Stimulated activated CD4-positive, alpha-beta T cell treated with anti-CD3 and anti-CD28 coated beads, TNF-alpha, amount 100 ng/mL, for 24 hours (primary cell): ENCODE data around the gene CD86.

Experiments used
- DNase-seq, 3 experiments: peaks; one replicate each; pipeline ENCODE4 v3.0.0-alpha.2; 2020; ENCODE audit warnings: low read depth in 3 of 3

The CD86 gene

GRCh38 chr3:122092460-122093165 is 37.5 kb downstream of the CD86 start:
- peak; percentile 21 to 54 (median 23) for DNase-seq

GRCh38 chr3:122094125-122094524 is 39.0 kb downstream of the CD86 start:
- no peak for DNase-seq

DNA sequence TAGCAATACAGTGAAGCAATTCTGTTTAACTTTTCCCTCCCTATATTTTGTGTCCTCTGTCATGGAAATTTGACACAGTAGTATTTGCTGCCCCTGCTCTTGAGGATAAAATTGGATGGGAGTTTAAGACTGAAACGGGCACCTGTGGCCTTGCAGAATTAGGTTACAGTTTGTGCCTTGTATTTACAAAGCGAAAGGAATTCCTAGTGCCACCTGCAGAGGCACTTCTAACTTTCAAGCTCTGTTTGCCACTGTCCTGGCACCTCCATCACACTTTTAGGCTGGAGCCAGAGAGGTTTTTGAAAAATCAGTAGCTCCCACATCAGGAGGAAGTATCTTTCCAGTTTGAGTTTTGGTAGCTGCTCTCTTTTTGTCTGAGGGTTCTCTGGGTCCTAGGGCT is 39.5 kb downstream of the CD86 start:
- DNase-seq, result no peak

DNA sequence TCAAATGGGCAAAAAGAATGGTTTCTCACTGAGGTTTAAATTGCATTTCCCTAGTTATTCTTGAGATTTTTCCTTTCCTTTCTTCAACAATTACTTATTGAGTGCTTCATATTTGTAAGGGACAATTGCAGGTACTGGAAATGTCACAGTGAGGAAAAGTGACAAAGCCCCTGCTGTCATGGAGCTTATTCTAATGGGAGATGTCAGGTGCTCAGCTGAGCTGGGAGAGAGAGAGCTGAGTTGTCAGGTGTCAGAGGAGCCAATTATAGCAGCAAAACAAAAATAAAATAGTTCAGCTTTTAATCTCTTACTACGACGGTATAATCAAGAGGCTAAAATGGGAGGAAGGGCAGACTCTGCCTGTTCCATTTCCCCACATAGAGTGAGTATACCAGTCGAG is 42.0 kb downstream of the CD86 start:
- DNase-seq, result no peak

GRCh38 chr3:122098611-122099010 is 43.4 kb downstream of the CD86 start:
- no peak for DNase-seq

DNA sequence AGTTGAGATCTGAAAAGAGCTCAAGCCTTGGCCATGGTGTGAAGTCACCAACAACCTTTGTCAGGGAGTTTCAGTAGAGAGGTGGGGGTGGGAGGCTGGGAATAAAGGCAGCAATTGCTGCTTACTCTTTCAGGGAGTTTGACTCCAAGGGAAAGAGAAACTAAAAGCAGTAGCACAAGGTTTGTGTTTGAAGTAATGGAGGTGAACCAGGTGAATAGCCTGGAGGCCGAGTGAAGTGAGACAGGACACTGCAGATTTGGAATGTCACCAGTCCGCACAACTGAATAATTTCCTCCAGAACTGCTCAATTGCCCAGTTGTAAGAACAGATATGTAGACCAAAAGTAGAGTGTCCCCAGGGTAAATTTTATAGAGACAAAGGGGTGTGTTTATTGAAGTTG is 44.1 kb downstream of the CD86 start:
- DNase-seq, result no peak

DNA sequence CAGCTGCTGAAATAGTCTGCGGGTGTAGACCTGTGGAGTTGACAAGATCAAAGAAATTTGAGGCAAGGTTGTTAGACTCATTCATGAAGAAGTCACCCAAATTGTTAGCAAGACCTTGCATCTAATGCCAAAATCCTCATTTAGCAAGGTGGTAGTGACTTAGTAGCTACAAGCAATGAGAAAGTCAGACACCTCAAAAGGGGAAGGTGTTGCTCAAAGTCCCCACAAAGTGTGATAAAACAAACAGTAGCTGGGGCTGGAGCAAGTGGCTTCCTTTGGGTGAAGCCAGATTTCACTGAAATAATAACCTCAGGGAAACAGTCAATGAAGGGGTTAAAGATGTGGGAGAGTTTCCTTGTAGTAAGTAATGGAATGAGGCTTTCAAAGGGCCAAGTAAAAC is 44.9 kb downstream of the CD86 start:
- no peak for DNase-seq

DNA sequence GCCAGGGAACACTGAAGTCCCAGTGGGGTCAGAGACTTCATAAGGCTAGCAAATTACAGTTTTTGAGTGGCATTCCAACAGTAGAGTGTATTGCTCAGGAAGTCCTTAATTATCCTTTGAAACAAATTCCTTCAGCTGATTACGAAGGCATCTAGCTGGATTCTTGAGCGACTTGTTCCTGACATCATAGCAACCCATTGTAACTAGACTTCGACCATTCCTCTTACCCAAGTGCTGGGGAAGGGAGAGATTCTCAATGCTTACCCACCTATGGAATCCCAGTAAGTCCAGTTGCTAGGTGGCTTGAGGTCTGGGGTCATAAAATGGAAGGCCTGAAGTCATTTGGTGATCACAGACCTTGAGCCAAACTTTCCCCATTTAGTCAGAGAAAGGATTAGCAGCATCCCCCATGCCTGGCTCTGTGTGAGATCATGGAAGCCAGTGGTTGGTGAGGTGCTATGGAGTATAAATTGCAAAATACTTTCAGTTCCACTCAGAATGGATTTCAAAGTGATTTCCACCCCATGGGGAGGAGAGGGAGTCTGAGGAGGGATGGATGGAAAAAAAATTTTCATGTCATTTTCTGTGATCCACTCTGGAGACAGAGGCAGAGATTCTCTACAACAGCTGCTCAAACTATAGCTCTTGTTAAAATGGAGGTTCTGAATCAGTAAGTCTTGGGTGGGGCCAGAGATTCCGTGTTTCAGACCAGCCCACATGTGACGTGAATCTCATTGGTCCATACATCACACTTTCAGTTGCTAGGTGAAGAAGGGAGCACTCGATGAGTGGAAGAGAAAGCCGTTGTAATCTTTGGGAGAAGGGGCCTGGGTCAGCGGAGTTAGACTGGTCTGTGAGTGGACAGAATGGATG is 45.7 kb downstream of the CD86 start:
- DNase-seq, result peak in 2 of 3 experiments; percentile 17 to 19

DNA sequence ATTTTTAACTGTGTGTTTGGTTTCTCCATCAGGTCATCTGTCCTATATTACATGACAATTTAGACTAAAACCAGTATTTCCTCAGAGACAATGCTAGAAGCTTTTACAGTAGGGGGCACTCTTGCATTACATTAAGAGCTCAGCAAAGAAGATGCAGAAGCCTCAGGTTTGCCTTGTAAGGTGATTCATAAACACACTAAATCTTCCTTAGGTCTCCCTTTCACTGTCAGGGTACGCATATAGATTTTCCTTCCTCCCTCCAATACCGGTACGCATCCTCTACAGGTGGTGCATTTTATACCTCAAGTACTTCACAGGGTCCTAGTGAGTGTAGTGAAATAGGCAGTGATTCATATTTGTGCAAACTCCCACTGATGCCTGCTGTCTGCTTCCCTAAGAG is 46.5 kb downstream of the CD86 start:
- DNase-seq, result no peak

GRCh38 chr3:122102191-122102935 is 47.2 kb downstream of the CD86 start:
- DNase-seq, result peak in 1 of 3 experiments; percentile 10

GRCh38 chr3:122103821-122104514 is 48.8 kb downstream of the CD86 start:
- no peak for DNase-seq

- DNase-seq, result no peak
Observed at GRCh38 chr3:122104515-122105194, 49.5 kb downstream of the CD86 start.

DNA sequence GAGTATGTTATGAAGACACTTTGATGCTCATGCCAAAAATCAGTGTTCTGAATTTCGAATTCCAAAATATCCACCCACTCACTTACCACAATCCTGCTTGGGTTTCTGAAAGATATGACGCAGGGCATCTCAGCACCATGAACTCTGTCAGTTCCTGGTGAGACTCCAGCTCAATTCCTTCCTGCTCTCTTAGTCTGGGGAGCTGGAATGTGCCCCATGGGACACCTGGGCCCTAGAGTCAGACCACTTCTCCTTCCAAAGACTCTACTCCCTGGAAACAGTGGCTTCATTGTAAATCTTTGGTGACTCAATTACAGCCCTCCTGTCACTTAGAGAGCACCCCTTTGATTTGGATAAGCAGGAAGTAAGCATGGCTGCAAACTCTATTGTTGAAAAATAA is 50.5 kb downstream of the CD86 start:
- no peak for DNase-seq

GRCh38 chr3:122107171-122107570 is 52.0 kb downstream of the CD86 start:
- no peak for DNase-seq

DNA sequence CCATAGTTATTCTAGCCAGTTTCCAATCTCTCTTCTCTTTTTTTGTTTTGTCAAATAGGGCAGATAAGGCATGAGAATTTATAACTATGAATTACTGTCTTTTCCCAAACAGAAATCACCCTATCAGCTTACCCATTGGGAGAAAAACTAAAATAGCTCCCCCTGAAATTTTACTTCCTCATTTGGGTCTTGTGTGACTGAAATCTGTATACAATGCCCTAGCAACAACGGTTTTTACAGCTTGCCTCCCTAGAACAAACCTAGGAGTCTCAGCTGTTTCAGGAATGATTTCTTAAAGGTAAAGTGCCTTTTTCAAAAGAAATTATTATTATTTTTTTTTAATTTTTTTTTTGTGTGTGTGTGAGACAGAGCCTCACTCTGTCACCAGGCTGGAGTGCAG is 56.8 kb downstream of the CD86 start:
- no peak for DNase-seq

- DNase-seq, result no peak
Observed at GRCh38 chr3:122112754-122113153, 57.6 kb downstream of the CD86 start.

DNA sequence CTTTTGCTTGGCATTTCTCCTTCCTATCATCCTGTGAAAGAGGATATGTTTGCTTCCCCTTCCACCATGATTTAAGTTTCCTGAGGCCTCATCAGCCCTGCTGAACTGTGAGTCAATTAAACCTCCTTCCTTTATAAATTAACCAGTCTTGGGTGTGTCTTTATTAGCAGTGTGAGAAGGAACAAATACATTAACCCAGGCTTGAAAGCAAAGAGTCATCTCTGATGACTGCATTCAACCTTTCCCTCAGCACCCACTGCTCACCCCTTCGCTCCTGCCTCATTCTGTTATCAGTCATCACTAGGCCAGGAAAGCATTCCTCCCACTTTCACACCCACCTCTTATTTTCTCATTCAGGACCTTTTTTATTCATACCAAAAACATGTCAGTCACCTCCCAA is 68.7 kb downstream of the CD86 start:
- no peak for DNase-seq

DNA sequence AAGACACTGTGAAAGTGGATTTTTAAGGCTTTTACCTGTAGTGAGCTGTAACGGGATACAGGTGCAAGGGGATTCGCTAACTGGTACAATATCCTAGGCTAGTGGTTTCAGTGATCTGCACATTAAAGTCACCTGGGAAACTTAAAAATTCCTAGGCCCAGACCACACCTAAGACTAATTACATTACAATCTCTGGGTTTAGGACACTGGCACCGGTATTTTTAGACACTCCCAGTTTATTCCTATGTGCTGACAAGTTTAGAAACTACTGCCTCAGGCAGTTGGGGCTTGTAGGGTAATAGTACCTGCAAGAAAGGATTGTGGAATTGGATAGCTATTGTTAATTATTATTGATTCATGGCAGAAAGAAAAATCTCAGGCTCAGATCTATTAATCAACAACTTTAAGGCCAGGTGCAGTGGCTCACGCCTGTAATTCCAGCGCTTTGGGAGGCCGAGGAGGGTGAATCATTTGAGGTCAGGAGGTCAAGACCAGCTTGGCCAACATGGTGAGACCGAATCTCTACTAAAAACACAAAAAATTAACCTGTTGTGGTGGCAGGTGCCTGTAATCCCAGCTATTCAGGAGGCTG is 77.9 kb downstream of the CD86 start:
- DNase-seq, result no peak

DNA sequence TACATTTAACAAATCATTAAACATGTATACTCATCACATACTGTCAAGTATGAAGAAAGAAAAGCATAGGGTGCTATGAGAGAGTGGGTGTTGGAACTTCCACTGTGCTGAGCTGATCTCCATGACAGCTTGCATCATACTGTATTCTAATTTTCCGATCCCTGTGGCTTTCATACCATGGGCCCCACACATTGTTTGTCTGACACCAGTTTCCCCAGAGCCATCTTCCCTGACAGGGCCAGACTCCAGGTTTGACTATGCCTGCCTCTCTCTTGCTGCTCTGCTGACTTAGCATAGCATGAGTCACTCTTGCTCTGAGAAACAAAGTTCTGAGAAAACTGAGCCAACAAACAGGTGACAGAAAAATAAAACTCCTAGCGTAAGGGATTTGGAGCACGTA is 91.3 kb downstream of the CD86 start:
- DNase-seq, result peak; percentile 22 to 66 (median 38)

DNA sequence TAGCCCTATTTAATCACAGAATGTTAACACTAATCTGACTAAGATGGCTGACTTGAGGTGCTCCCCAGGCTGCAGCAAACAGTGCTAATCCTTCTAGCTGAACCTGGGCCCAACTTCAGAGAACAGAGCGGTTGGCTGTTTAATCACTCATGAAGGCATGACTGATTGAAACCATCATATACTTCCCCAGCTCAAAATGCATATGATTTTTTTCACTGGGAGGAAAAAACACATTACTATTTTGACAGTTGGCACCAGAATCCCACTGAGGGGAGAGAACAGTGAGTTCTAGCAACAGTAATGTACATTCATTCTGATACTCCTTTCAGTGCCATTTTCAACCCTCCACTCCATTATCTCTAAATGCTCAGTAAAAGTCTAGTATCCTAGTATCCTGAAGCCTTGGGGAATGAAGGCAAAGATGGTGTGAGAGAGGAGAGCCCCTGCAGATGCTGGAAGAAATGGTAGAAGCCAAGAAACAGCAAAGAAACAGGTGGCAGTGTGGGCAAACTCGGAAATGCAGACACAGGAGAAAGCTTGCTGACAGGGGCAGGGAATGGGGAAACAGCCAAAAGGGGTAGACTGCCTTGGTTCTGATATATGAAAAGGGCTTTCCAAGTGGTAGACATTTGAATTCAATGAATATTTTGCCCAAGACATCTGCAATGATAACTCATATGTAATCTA is 93.9 kb downstream of the CD86 start:
- DNase-seq, result no peak
